DMS153 (cell line): ENCODE data around the gene FAM53C.

Experiments used
- DNase-seq: peaks from one replicate; lab custom pipeline; 2025; lab: John Stamatoyannopoulos, UW

Gene FAM53C

DNA sequence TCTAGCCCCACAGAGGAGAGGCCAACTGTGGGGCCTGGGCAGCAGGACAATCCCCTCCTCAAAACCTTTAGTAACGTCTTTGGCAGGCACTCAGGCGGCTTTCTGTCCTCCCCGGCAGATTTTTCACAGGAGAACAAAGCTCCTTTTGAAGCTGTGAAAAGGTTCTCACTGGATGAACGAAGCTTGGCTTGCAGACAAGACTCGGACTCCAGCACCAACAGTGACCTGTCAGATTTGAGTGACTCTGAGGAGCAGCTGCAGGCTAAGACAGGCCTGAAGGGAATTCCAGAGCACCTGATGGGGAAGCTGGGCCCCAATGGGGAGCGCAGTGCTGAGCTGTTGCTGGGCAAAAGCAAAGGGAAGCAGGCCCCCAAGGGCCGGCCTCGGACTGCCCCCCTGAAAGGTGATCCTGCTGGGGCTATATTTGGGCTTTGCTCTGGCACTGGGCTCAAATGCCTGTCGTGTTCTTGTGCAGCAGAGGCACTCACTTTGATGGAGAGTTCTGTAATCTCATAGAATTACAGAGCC is 53.9 kb downstream of the FAM53C start:
- no peak for DNase-seq
